ENCODE measurements around the gene MED29. TPM values are rescaled to one million over a fixed set of nuclear protein-coding genes. Genes with fewer than 3 reads are reported as not detected.
A peak's percentile ranks its signal among the peaks of the same experiment; 100 is the strongest.

The MED29 gene
- total and polyA plus RNA-seq, 2 experiments from 2014 or later, result 43.8 to 59.6 TPM

DNA sequence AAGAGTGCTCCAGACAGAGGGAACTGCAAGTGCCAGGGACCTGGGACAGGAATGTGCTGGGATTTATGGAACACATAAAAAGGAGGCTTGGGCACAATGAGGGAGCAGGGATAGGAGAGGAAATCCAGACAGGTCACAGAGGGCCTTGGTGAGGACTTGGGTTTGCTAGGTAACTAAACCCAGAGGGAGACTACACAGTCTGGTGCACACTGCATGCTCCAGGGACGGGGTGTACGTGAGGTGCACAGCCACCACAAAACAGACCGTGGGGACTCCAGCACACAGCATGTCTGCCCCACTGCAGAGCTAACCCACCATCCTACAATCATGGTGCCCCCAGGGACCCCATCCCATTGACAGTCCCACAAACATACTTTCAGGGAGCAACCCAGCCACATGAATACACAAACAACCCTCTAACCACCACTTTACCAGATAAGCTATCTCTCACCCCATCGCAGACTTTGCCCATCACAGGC is 9.9 kb downstream of the MED29 start:
- peak overlapping the region; percentile 91 for H3K27ac ChIP-seq
- H3K4me3 ChIP-seq, result no peak overlapping the region
- H3K36me3 ChIP-seq, result no peaks in the 10 kb centered on the region
- H3K9me3 ChIP-seq (ENCODE audit: low read depth), result no peaks in the 10 kb centered on the region
- peaks cover 19% of the 10 kb centered on the region for H3K4me1 ChIP-seq (ENCODE audit: low read depth)
- H3K27me3 ChIP-seq, result no peaks in the 10 kb centered on the region
- DNase-seq (ENCODE audit: low read depth in 1 of 2, low spot score in 1 of 2), result no peak
- TF ChIP-seq, protein P1, sequence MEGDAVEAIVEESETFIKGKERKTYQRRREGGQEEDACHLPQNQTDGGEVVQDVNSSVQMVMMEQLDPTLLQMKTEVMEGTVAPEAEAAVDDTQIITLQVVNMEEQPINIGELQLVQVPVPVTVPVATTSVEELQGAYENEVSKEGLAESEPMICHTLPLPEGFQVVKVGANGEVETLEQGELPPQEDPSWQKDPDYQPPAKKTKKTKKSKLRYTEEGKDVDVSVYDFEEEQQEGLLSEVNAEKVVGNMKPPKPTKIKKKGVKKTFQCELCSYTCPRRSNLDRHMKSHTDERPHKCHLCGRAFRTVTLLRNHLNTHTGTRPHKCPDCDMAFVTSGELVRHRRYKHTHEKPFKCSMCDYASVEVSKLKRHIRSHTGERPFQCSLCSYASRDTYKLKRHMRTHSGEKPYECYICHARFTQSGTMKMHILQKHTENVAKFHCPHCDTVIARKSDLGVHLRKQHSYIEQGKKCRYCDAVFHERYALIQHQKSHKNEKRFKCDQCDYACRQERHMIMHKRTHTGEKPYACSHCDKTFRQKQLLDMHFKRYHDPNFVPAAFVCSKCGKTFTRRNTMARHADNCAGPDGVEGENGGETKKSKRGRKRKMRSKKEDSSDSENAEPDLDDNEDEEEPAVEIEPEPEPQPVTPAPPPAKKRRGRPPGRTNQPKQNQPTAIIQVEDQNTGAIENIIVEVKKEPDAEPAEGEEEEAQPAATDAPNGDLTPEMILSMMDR (IDR thresholded peaks at IDR 0.05; ENCODE audit: low read depth, low read length), result no peak

DNA sequence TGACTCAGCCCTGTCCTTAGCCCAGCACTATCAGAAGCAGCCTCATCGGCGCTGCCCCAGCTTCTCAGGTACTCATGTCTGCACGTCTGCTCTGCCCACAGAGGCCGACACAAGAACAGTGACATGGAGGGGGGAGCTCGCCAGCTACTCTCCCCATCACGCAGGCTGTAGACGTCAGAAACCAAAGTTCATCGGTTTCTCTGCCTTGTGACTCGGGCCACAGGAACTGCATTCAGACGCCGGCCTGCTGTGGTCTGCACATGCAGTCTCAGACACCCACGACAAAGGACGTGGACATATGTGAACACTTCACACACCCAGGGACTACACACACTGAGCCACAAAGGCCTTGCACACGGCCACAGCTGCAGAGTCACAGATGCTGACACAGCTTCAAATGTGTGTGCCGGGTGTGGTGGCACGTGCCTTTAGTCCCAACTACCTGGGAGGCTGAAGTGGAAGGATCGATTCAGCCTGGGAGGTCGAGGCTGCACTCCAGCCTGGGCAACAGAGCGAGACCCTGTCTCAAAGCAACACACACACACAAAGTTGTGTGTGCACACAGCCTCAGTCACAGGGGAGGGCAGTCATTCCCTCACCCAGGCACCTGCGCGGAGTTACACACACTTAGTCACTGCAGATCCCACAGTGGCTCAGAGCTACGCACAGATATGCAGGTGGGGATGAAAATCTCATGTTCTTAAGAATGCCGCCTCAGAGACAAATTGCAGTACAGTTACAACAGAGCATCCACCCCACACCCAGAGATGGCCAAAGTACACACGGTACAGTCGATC is 10.6 kb downstream of the MED29 start:
- H3K9me3 ChIP-seq (ENCODE audit: low read depth), result no peaks in the 10 kb centered on the region
- H3K27me3 ChIP-seq, result no peaks in the 10 kb centered on the region
- H3K27ac ChIP-seq, result peak overlapping the region; percentile 91
- peak in 1 of 2 donors; percentile 66 for DNase-seq (ENCODE audit: low read depth in 1 of 2, low spot score in 1 of 2)
- TF ChIP-seq, protein P1 (IDR thresholded peaks at IDR 0.05; ENCODE audit: low read depth, low read length), result no peak
- H3K4me1 ChIP-seq (ENCODE audit: low read depth), result peaks cover 19% of the 10 kb centered on the region
- H3K4me3 ChIP-seq, result no peak overlapping the region
- H3K36me3 ChIP-seq, result no peaks in the 10 kb centered on the region

DNA sequence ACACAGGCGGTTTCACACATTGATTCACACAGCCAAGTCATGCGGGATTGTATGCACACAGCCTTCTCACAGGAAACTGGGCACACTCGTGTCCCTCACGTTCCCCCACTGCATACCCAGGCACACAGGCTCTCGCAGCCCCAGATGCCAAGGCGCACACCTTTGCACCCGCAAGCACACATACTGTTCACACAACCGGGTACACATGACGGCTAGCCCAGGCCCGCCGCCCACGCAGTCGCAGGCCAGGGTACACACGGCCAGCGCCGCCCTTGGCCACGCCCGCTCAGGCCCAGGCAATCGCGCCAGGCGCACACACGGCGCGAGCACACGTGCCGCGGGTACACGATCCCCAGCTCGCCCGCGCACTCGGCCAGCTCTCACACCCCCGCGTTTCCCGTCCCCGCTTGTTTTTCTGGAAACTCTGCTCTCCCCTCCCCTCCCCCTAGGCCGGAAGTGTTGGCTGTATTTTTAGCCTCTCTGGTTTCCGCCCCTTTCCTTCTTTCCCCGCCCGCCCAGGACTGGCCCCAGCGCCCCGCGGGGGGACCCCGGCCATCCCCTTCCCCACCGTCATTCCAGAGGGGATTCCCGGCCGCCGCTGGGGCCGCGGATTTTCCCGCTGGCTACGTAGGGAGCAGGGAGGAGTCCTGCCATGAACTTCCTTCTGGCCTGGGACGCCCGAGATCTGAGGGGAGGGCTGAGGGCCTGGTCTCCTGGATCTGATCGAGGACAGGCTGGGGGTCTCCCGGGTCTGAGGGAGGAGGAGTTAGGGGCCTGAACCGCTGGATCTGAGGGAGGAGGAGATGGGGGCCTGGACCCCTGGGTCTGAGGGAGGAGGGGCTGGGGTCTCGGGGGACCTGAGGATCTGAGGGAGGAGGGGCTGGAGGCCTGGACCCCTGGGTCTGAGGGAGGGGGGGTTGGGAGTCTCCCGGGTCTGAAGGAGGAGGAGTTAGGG is 11.4 kb downstream of the MED29 start:
- DNase-seq (ENCODE audit: low read depth in 1 of 2, low spot score in 1 of 2), result peak; percentile 86 to 97
- Histone ChIP-seq H3K36me3 (no peaks in the 10 kb centered on the region), H3K4me3 (peak overlapping the region; percentile 29), H3K9me3 (ENCODE audit: low read depth) (no peaks in the 10 kb centered on the region), H3K27me3 (no peaks in the 10 kb centered on the region), H3K4me1 (ENCODE audit: low read depth) (peaks cover 19% of the 10 kb centered on the region), H3K27ac (peak overlapping the region; percentile 91)
- TF ChIP-seq, protein P1 (IDR thresholded peaks at IDR 0.05; ENCODE audit: low read depth, low read length), result no peak

DNA sequence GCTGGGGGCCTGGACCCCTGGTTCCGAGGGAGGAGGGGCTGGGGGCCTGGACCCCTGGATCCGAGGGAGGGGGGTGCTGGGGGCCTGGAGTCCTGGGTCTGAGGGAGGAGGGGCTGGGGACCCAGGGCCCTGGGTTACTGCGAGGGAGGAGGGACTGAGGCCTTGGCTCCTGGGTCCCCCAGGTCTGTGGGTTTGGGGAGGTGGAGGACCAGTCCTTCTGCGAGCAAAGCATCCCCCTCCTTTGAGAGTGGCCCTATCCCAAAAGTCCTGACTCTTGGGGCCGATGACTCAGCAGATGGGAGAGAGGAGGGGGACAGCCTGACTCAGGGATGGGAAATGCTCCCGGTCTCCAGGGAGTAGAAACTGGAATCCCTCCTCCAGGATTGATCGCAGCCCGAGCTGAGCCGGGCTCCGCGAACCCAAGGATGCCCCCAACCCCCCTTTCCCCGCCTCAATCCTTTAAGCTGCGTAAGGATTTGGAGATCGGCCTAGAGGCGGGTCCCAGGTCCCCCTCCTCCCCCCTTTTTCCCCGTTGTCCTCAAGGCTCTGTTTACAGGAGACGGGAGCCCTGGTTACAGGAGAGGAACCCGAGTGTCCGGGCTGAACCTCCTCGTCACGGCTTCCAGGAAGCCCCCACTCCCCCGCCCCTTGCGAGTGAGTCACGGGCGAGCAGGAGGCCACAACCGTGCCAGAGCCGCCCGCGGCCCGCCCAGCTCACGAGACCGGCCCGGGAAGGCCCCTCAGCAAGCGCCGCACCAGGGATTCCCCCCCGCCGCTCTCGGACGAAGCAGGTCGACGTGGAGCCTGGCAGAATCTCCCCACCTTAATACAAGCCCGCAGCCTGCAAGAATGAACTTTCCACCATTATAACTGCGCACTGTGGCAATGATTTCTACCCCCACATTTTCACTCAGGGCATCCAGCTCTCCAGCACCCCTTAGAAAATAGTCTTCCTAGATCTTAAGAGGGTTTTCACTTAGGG is 12.4 kb downstream of the MED29 start:
- TF ChIP-seq, protein P1 (IDR thresholded peaks at IDR 0.05; ENCODE audit: low read depth, low read length), result no peak
- no peaks in the 10 kb centered on the region for H3K27me3 ChIP-seq
- H3K9me3 ChIP-seq (ENCODE audit: low read depth), result no peaks in the 10 kb centered on the region
- no peaks in the 10 kb centered on the region for H3K36me3 ChIP-seq
- H3K27ac ChIP-seq, result peak overlapping the region; percentile 91
- peak overlapping the region; percentile 29 for H3K4me3 ChIP-seq
- DNase-seq (ENCODE audit: low read depth in 1 of 2, low spot score in 1 of 2), result peak; percentile 60 to 100
- H3K4me1 ChIP-seq (ENCODE audit: low read depth), result peaks cover 19% of the 10 kb centered on the region
